Spleen (tissue), 11 donors: ENCODE measurements around the gene PLA2G2D. TPM values are rescaled to one million over a fixed set of nuclear protein-coding genes. Genes with fewer than 3 reads are reported as not detected.

ENCODE experiments used
- DNase-seq: peaks from one replicate; pipeline ENCODE4 v3.0.0-alpha.2; 2020
- H3K27ac ChIP-seq, 8 donors: fragments of 200-600 bp; sonication (generic) in 7 of 8; 1 replicate in 4 of 8; 2 replicates in 4 of 8; pipeline versions ENCODE4 v1.5.0 to v1.8.0; 2016 to 2021; ENCODE audit warnings: inconsistent platforms in 4 of 8, mild to moderate bottlenecking in 4 of 8, moderate library complexity in 1 of 8
- H3K27me3 ChIP-seq, 7 donors: fragments of 200-600 bp; sonication (generic) in 6 of 7; replicated peaks in 1 of 7; 1 replicate in 4 of 7; 2 replicates in 3 of 7; pipeline versions ENCODE4 v1.5.0 to v1.8.0; 2016 to 2021; ENCODE audit warnings: inconsistent platforms in 3 of 7, mild to moderate bottlenecking in 1 of 7
- H3K36me3 ChIP-seq, 6 donors: fragments of 200-600 bp; sonication (generic) in 5 of 6; 1 replicate in 4 of 6; 2 replicates in 2 of 6; pipeline versions ENCODE4 v1.5.0 to v1.8.0; 2016 to 2021; ENCODE audit warnings: inconsistent platforms in 2 of 6
- H3K4me1 ChIP-seq, 6 donors: fragments of 200-600 bp; sonication (generic) in 5 of 6; 1 replicate in 3 of 6; 2 replicates in 3 of 6; pipeline versions ENCODE4 v1.5.0 to v1.8.0; 2016 to 2021; ENCODE audit warnings: inconsistent platforms in 3 of 6
- H3K4me3 ChIP-seq, 8 donors: fragments of 200-600 bp; sonication (generic) in 7 of 8; 1 replicate in 4 of 8; 2 replicates in 4 of 8; pipeline versions ENCODE4 v1.5.0 to v1.8.0; 2016 to 2021; ENCODE audit warnings: inconsistent platforms in 4 of 8, mild to moderate bottlenecking in 4 of 8, moderate library complexity in 2 of 8
- H3K9me3 ChIP-seq, 8 donors: fragments of 200-600 bp; sonication (generic) in 7 of 8; 1 replicate in 4 of 8; 2 replicates in 4 of 8; pipeline versions ENCODE4 v1.5.0 to v1.8.0; 2016 to 2021; ENCODE audit warnings: inconsistent platforms in 4 of 8
- POLR2A ChIP-seq, 3 donors: fragments of 450-650 bp; IDR thresholded peaks; one replicate each; pipeline ENCODE4 v1.5.1; 2017; ENCODE audit warnings: antibody characterized with exemption in 3 of 3, mild to moderate bottlenecking in 1 of 3
- POLR2AphosphoS5 ChIP-seq, 3 donors: sonication (generic); formaldehyde crosslinking; IDR thresholded peaks; one replicate each; pipeline ENCODE4 v1.5.1; 2017; ENCODE audit warnings: antibody characterized with exemption in 3 of 3
- WGBS, 5 donors: extraction: QIAGEN DNeasy Blood & Tissue Kit in 3 of 5; methylation state at CpG; one replicate each; pipeline versions ENCODE4 v1.1.5 to v1.1.7; 2013 to 2018; 5-methylcytosine and 5-hydroxymethylcytosine counted together
- intact Hi-C: fragments of 100-400 bp; cut with DNase I; formaldehyde crosslinking; loops from one replicate; pipeline ENCODE4 v1.15.0; 2023; ENCODE audit warnings: low total_unique reads
- polyA plus RNA-seq, 3 donors: library from polyadenylated mRNA; stranded (reverse); fragments of 200-250 nt; gene quantifications; one replicate each; pipeline ENCODE4 v1.2.1, GENCODE V29; 2013
- total RNA-seq, 7 donors: library from RNA; depleted of rRNA in 3 of 7; stranded (reverse); fragments of >200 nt in 3 of 7; fragmentation: NEBNext Ultra II Directional in 4 of 7; extraction: Animal tissue kit (Norgen Biotek cat#: 25700) in 4 of 7; gene quantifications; one replicate each; pipeline versions ENCODE4 v1.1.0 to v1.2.1, GENCODE V29; 2016 to 2021
- TF ChIP-seq, protein P1 (sequence below), 11 experiments: fragments of 200-600 bp in 7 of 11; fragments of 450-650 bp in 4 of 11; sonication (generic) in 4 of 11; IDR thresholded peaks in 8 of 11; conservative IDR thresholded peaks in 3 of 11; 1 replicate in 7 of 11; 2 replicates in 4 of 11; pipeline versions ENCODE4 v1.4.0 to v1.8.0; 2016 to 2021; ENCODE audit warnings: antibody characterized with exemption in 11 of 11, inconsistent platforms in 4 of 11, mild to moderate bottlenecking in 1 of 11
- donor health status: healthy with polysubstance abuse.
- donor health status: DM: no; HTN: no; CAD: no; lungs with moderate emphysema.
- donor health status: DM: no; HTN: no; CAD: no.
- donor health status: Bipolar disorder and iron deficiency.
- donor health status: healthy.
- donor health status: DM: no; HTN: no; CAD: no.
- donor health status: DM: yes; HTN: yes; CAD: no.

PLA2G2D gene
- total and polyA plus RNA-seq, 10 donors, result 0.92 to 28.7 (median 7.3) TPM

DNA sequence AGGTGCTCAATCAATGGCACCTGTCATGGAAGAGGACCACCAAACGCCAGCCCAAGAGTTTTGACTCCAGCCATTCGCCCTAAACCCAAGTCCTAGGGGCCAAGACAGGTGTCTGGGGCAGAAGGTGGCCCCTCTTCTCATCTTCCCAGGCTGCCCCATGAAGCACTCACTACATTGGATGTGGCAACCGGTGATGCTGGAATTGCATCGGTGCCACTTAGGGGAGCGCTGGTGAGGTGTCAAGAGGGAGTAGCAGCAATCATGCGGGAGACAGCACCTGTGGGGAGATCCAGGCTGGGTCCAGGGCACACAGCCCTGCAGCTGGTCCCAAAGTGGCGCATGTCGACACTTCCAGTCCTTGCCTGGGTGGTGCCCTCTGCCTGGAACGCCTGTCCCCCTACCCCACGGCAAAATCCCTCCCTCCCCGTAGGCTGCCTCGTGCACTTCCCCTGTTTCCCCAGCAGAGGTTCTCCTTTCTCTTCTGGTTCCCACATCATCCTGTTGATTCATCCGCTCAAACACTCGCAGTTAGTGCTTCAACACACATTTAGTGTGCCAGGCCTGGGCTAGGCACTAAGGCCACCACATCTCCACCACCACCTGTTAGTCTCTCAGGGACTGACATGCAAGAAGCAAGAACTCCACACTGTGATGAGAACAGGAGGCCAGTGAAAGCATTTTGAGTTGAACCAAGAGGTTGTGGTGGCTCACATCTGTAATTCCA is 18.5 kb downstream of the PLA2G2D start:
- Histone ChIP-seq H3K36me3 (no peaks in the 10 kb centered on the region), H3K27me3 (peaks cover 0 to 5% (median 0%) of the 10 kb centered on the region in 7 donors), H3K4me1 (peaks cover 0 to 9% (median 3%) of the 10 kb centered on the region in 6 donors), H3K9me3 (no peaks in the 10 kb centered on the region), H3K27ac (no peak overlapping the region), H3K4me3 (no peak overlapping the region)
- DNase-seq, result no peak
- 34 to 48% (median 42%) methylated on average over 13 to 14 of the region's 14 CpGs for WGBS, 5 donors
- TF ChIP-seq, protein P1, sequence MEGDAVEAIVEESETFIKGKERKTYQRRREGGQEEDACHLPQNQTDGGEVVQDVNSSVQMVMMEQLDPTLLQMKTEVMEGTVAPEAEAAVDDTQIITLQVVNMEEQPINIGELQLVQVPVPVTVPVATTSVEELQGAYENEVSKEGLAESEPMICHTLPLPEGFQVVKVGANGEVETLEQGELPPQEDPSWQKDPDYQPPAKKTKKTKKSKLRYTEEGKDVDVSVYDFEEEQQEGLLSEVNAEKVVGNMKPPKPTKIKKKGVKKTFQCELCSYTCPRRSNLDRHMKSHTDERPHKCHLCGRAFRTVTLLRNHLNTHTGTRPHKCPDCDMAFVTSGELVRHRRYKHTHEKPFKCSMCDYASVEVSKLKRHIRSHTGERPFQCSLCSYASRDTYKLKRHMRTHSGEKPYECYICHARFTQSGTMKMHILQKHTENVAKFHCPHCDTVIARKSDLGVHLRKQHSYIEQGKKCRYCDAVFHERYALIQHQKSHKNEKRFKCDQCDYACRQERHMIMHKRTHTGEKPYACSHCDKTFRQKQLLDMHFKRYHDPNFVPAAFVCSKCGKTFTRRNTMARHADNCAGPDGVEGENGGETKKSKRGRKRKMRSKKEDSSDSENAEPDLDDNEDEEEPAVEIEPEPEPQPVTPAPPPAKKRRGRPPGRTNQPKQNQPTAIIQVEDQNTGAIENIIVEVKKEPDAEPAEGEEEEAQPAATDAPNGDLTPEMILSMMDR (IDR thresholded peaks at IDR 0.05 in 8 of 11, conservative IDR thresholded peaks at IDR 0.05 in 3 of 11), result peak; percentile 53 to 95 (median 85)
- TF ChIP-seq POLR2AphosphoS5 (IDR thresholded peaks at IDR 0.05), result no peak
- TF ChIP-seq POLR2A (IDR thresholded peaks at IDR 0.05), result no peak
- intact Hi-C loops, result loop anchor here (5.0 kb wide), 2 partner anchors 52 to 92 kb away; no protein-coding TSS in a partner anchor

DNA sequence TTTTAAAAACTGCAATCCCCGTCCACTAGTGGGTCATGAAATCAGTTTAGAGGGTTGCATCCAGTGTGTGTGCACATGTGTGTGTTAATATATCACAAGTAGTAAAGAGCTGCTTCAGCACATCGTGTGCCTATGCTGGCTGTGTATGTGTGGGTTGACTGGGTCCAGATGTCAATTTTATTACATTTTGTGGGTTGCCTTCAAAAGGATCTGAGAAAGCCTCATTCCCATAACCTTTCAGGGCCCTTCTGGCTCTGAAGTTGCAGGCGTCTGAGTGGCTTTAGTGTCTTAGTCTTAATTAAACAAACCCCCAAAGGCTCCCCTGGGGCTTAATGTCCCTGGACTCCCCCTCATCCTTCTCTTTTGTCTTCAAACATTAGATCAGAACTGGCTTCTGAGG is 19.8 kb downstream of the PLA2G2D start:
- no peak for TF ChIP-seq POLR2AphosphoS5 (IDR thresholded peaks at IDR 0.05)
- no peak for TF ChIP-seq POLR2A (IDR thresholded peaks at IDR 0.05)
- TF ChIP-seq, protein P1 (IDR thresholded peaks at IDR 0.05 in 8 of 11, conservative IDR thresholded peaks at IDR 0.05 in 3 of 11), result no peak
- H3K4me1 ChIP-seq, result peaks cover 0 to 9% (median 3%) of the 10 kb centered on the region in 6 donors
- no peak overlapping the region for H3K4me3 ChIP-seq
- 56 to 73% (median 62%) methylated on average over 3 of the region's 3 CpGs for WGBS, 5 donors
- no peaks in the 10 kb centered on the region for H3K36me3 ChIP-seq
- H3K9me3 ChIP-seq, result no peaks in the 10 kb centered on the region
- no peak overlapping the region for H3K27ac ChIP-seq
- peaks cover 0 to 5% (median 0%) of the 10 kb centered on the region in 7 donors for H3K27me3 ChIP-seq
- DNase-seq, result no peak
- intact Hi-C loops, result no loop called here

DNA sequence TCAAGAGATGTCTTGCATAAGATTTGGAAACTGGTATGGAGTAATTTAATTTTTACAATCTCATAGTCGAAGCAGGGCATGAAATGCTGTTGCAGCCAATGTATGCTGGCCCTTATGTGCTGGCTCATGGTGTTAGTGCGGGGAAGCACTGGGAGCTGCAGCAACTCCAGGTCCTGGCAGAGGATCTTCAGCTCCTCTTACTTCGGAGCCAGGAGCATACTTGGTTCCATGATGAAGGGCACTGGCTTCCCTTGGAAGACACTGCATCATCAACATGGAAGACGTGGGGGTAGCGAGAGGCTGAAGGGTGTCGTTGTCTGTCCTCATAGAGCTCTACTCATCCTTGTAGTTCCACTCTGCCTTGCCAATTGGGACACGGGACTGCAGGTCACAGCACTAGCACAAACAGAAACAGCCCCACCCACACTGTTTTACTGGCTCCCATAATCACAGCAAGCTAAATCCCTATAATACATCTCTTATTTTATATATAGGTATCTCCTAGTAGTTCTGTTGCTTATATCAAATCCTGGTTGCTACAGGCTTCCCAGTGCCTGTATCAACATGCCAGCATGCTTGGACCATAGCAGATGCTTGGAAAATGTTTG is 22.4 kb downstream of the PLA2G2D start:
- DNase-seq, result no peak
- intact Hi-C loops, result no loop called here
- Histone ChIP-seq H3K4me1 (peaks cover 0 to 9% (median 3%) of the 10 kb centered on the region in 6 donors), H3K9me3 (no peaks in the 10 kb centered on the region), H3K4me3 (no peak overlapping the region), H3K27me3 (peaks cover 0 to 5% (median 0%) of the 10 kb centered on the region in 7 donors), H3K36me3 (no peaks in the 10 kb centered on the region), H3K27ac (no peak overlapping the region)
- TF ChIP-seq POLR2AphosphoS5 (IDR thresholded peaks at IDR 0.05), result no peak
- TF ChIP-seq POLR2A (IDR thresholded peaks at IDR 0.05), result no peak
- TF ChIP-seq, protein P1 (IDR thresholded peaks at IDR 0.05 in 8 of 11, conservative IDR thresholded peaks at IDR 0.05 in 3 of 11), result no peak
- WGBS, 5 donors, result 82 to 91% (median 83%) methylated on average over 7 of the region's 7 CpGs
